Activated naive CD8-positive, alpha-beta T cell treated with anti-CD3 and anti-CD28 coated beads, Interleukin-2, amount 10 ng/mL, durations not matched to agents 7 days and 5 days (primary cell): ENCODE results near the gene PSMD5. TPM values are rescaled to one million over a fixed set of nuclear protein-coding genes. Genes with fewer than 3 reads are reported as not detected.
A peak's percentile ranks its signal among the peaks of the same experiment; 100 is the strongest.

ENCODE experiments used
- ATAC-seq: fragments of 150-1000 bp; cut with Tn5 transposase; one replicate; pipeline ENCODE4 v1.10.0; 2021; ENCODE audit warnings: low read depth, moderate library complexity
- POLR2A ChIA-PET: fragments of 350-600 bp; sonication (Branson Sonifier 250); formaldehyde crosslinking; loops from one replicate; lab custom pipeline; 2021; ENCODE audit warnings: antibody characterized with exemption; lab: Charles Lee
- DNase-seq: peaks from one replicate; pipeline ENCODE4 v3.0.0; 2021
- H3K27ac Mint-ChIP-seq: one replicate; pipeline ENCODE4 v1.8.0; 2022; ENCODE audit warnings: mild to moderate bottlenecking, mixed read lengths
- H3K27me3 Mint-ChIP-seq: one replicate; pipeline ENCODE4 v1.8.0; 2022; ENCODE audit warnings: mild to moderate bottlenecking, moderate library complexity, mixed read lengths
- H3K36me3 Mint-ChIP-seq: one replicate; pipeline ENCODE4 v1.8.0; 2021; ENCODE audit warnings: mild to moderate bottlenecking, mixed read lengths
- H3K4me1 Mint-ChIP-seq: one replicate; pipeline ENCODE4 v1.8.0; 2021; ENCODE audit warnings: mixed read lengths
- H3K4me3 Mint-ChIP-seq: one replicate; pipeline ENCODE4 v1.8.0; 2022; ENCODE audit warnings: mild to moderate bottlenecking, moderate library complexity, mixed read lengths
- H3K9me3 Mint-ChIP-seq: one replicate; pipeline ENCODE4 v1.8.0; 2021; ENCODE audit warnings: mixed read lengths
- total RNA-seq, 2 experiments: library from RNA; stranded (reverse); gene quantifications; one replicate each; pipeline ENCODE4 v1.2.3, GENCODE V29; 2021

The PSMD5 gene
- total RNA-seq, 2 experiments from 2014 or later: 42.6 to 57.4 TPM

GRCh38 chr9:120862452-120862851, 19.7 kb upstream of the PSMD5 start:
- no peak overlapping the region for H3K4me3 Mint-ChIP-seq
- no peak for ATAC-seq
- DNase-seq: no peak
- H3K36me3 Mint-ChIP-seq: peaks cover 21% of the 10 kb centered on the region
- H3K27ac Mint-ChIP-seq: no peak overlapping the region
- H3K4me1 Mint-ChIP-seq: peaks cover 8% of the 10 kb centered on the region
- H3K9me3 Mint-ChIP-seq: no peaks in the 10 kb centered on the region
- no peaks in the 10 kb centered on the region for H3K27me3 Mint-ChIP-seq
- POLR2A ChIA-PET: interaction anchor here (0.7 kb wide), 1 partner anchor 70 kb away, joined by 3 read pairs; the partner anchor contains the start of gene FBXW2

GRCh38 chr9:120861935-120862334, 19.2 kb upstream of the PSMD5 start:
- peaks cover 8% of the 10 kb centered on the region for H3K4me1 Mint-ChIP-seq
- DNase-seq: no peak
- no peaks in the 10 kb centered on the region for H3K27me3 Mint-ChIP-seq
- H3K36me3 Mint-ChIP-seq: peaks cover 23% of the 10 kb centered on the region
- H3K27ac Mint-ChIP-seq: peak overlapping the region; percentile 15
- H3K4me3 Mint-ChIP-seq: no peak overlapping the region
- no peaks in the 10 kb centered on the region for H3K9me3 Mint-ChIP-seq
- ATAC-seq: no peak
- POLR2A ChIA-PET: no interaction called here

GRCh38 chr9:120860083-120860482, 17.4 kb upstream of the PSMD5 start:
- peaks cover 28% of the 10 kb centered on the region for H3K36me3 Mint-ChIP-seq
- no peaks in the 10 kb centered on the region for H3K27me3 Mint-ChIP-seq
- no peak overlapping the region for H3K4me3 Mint-ChIP-seq
- no peaks in the 10 kb centered on the region for H3K9me3 Mint-ChIP-seq
- DNase-seq (no peak), ATAC-seq (no peak)
- H3K4me1 Mint-ChIP-seq: peaks cover 4% of the 10 kb centered on the region
- POLR2A ChIA-PET: no interaction called here
- no peak overlapping the region for H3K27ac Mint-ChIP-seq

- no peak for DNase-seq
- Mint-ChIP-seq H3K4me3 (no peak overlapping the region), H3K36me3 (peaks cover 30% of the 10 kb centered on the region), H3K4me1 (peaks cover 4% of the 10 kb centered on the region), H3K27ac (no peak overlapping the region), H3K9me3 (no peaks in the 10 kb centered on the region), H3K27me3 (no peaks in the 10 kb centered on the region)
- no peak for ATAC-seq
- POLR2A ChIA-PET: interaction anchor here (0.7 to 3.9 kb wide), 2 partner anchors 9 to 16 kb away, joined by 4 to 13 read pairs; no protein-coding TSS in a partner anchor
Observed at GRCh38 chr9:120859361-120859760, 16.6 kb upstream of the PSMD5 start.

GRCh38 chr9:120857902-120858301, 15.2 kb upstream of the PSMD5 start:
- POLR2A ChIA-PET: interaction anchor here (3.9 kb wide), 1 partner anchor 10 kb away, joined by 13 read pairs; no protein-coding TSS in a partner anchor
- no peak for ATAC-seq
- peaks cover 27% of the 10 kb centered on the region for H3K36me3 Mint-ChIP-seq
- DNase-seq: no peak
- no peaks in the 10 kb centered on the region for H3K9me3 Mint-ChIP-seq
- H3K4me1 Mint-ChIP-seq: peaks cover 4% of the 10 kb centered on the region
- no peaks in the 10 kb centered on the region for H3K27me3 Mint-ChIP-seq
- no peak overlapping the region for H3K27ac Mint-ChIP-seq
- H3K4me3 Mint-ChIP-seq: no peak overlapping the region

GRCh38 chr9:120857481-120857880, 14.8 kb upstream of the PSMD5 start:
- no peak for ATAC-seq
- Mint-ChIP-seq H3K27me3 (no peaks in the 10 kb centered on the region), H3K27ac (peak overlapping the region; percentile 68), H3K9me3 (no peaks in the 10 kb centered on the region), H3K4me1 (peaks cover 6% of the 10 kb centered on the region), H3K36me3 (peaks cover 28% of the 10 kb centered on the region), H3K4me3 (no peak overlapping the region)
- POLR2A ChIA-PET: interaction anchor here (3.9 kb wide), 1 partner anchor 11 kb away, joined by 13 read pairs; no protein-coding TSS in a partner anchor
- no peak for DNase-seq

GRCh38 chr9:120856700-120857099, 14.0 kb upstream of the PSMD5 start:
- H3K4me1 Mint-ChIP-seq: peaks cover 6% of the 10 kb centered on the region
- H3K36me3 Mint-ChIP-seq: peaks cover 25% of the 10 kb centered on the region
- ATAC-seq: no peak
- H3K27me3 Mint-ChIP-seq: no peaks in the 10 kb centered on the region
- H3K9me3 Mint-ChIP-seq: no peaks in the 10 kb centered on the region
- POLR2A ChIA-PET: interaction anchor here (1.2 to 3.9 kb wide), 2 partner anchors 10 to 11 kb away, joined by 3 to 13 read pairs; no protein-coding TSS in a partner anchor
- H3K4me3 Mint-ChIP-seq: no peak overlapping the region
- H3K27ac Mint-ChIP-seq: no peak overlapping the region
- DNase-seq: no peak

GRCh38 chr9:120855827-120856670, 13.3 kb upstream of the PSMD5 start:
- no peaks in the 10 kb centered on the region for H3K9me3 Mint-ChIP-seq
- H3K4me1 Mint-ChIP-seq: peaks cover 6% of the 10 kb centered on the region
- H3K4me3 Mint-ChIP-seq: no peak overlapping the region
- peaks cover 24% of the 10 kb centered on the region for H3K36me3 Mint-ChIP-seq
- ATAC-seq (no peak), DNase-seq (no peak)
- no peaks in the 10 kb centered on the region for H3K27me3 Mint-ChIP-seq
- POLR2A ChIA-PET: interaction anchor here (0.6 to 3.9 kb wide), 3 partner anchors 9 to 12 kb away, joined by 3 to 13 read pairs (median 3); no protein-coding TSS in a partner anchor
- H3K27ac Mint-ChIP-seq: no peak overlapping the region

GRCh38 chr9:120854596-120855327, 12.0 kb upstream of the PSMD5 start:
- no peak overlapping the region for H3K4me3 Mint-ChIP-seq
- no peak for ATAC-seq
- H3K27ac Mint-ChIP-seq: peak overlapping the region; percentile 39
- no peak for DNase-seq
- POLR2A ChIA-PET: no interaction called here
- H3K4me1 Mint-ChIP-seq: peaks cover 6% of the 10 kb centered on the region
- H3K27me3 Mint-ChIP-seq: no peaks in the 10 kb centered on the region
- H3K9me3 Mint-ChIP-seq: no peaks in the 10 kb centered on the region
- H3K36me3 Mint-ChIP-seq: peaks cover 25% of the 10 kb centered on the region

GRCh38 chr9:120853198-120853597, 10.5 kb upstream of the PSMD5 start:
- Mint-ChIP-seq H3K4me3 (no peak overlapping the region), H3K9me3 (no peaks in the 10 kb centered on the region), H3K4me1 (peaks cover 5% of the 10 kb centered on the region), H3K27ac (no peak overlapping the region), H3K36me3 (peaks cover 27% of the 10 kb centered on the region), H3K27me3 (no peaks in the 10 kb centered on the region)
- POLR2A ChIA-PET: interaction anchor here (1.4 kb wide), 1 partner anchor 9 kb away, joined by 6 read pairs; no protein-coding TSS in a partner anchor
- no peak for ATAC-seq
- no peak for DNase-seq

GRCh38 chr9:120852240-120853010, 9.7 kb upstream of the PSMD5 start:
- peaks cover 24% of the 10 kb centered on the region for H3K36me3 Mint-ChIP-seq
- ATAC-seq: no peak
- no peak overlapping the region for H3K27ac Mint-ChIP-seq

GRCh38 chr9:120851449-120851848, 8.7 kb upstream of the PSMD5 start:
- DNase-seq (no peak), ATAC-seq (no peak)
- Mint-ChIP-seq H3K27ac (peak overlapping the region; percentile 28), H3K4me1 (peaks cover 21% of the 10 kb centered on the region), H3K9me3 (no peaks in the 10 kb centered on the region), H3K36me3 (peaks cover 22% of the 10 kb centered on the region), H3K27me3 (no peaks in the 10 kb centered on the region), H3K4me3 (no peak overlapping the region)
- POLR2A ChIA-PET: no interaction called here

More at GRCh38 chr9:120852240-120853010, 9.7 kb upstream of the PSMD5 start:
- Mint-ChIP-seq H3K4me3 (no peak overlapping the region), H3K4me1 (peaks cover 11% of the 10 kb centered on the region), H3K9me3 (no peaks in the 10 kb centered on the region), H3K27me3 (no peaks in the 10 kb centered on the region)
- no peak for DNase-seq
- POLR2A ChIA-PET: interaction anchor here (1.0 to 1.4 kb wide), 2 partner anchors 8 to 16 kb away, joined by 3 to 6 read pairs; no protein-coding TSS in a partner anchor
